NCI-H526 treated with DMSO at 0.1 percent for 48 hours (cell line): ENCODE results near the gene TRIM37.
"Not testable (repeated sequence)": the region's sequence is repeated elsewhere in the genome, so short reads cannot be mapped to it uniquely, and the experiment has no call there.

Source experiments
- DNase-seq: peaks from one replicate; lab custom pipeline; 2025; lab: John Stamatoyannopoulos, UW

Gene TRIM37

DNA sequence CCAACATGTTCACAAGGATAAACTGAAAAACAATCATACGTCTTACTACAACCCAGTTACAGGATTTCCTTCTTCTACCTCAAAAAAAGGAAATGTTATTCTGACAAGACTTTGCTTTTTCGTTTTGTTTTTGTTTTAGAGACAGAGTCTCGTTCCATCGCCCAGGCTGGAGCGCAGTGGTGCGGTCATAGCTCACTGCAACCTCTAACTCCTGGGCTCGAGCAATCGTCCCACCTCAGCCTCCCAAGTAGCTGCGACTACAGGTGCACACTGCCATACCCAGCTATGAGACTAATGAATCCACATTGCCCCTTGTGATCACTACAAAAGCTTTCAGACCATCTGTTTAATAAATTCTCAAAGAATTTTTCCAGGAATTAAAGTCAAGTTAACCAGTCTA is 8.8 kb upstream of the TRIM37 start:
- DNase-seq, result no peak

DNA sequence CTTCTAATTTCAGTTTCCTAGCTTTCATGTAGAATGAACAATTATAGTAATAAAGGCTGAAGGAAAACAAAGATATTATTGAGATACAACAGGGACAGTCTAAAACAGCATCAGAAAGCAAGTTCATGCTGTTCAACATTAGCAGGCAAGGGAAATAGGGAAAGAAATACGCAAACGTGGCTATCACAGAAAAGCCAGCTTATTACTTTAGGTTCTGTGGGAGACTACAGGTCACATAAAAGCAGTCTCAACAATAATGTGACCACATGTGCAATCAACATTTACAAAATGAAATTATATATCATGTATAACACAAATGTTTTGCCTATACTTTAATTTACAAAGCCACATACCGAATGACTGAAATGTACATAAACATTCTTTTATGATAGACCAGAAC is 4.9 kb upstream of the TRIM37 start:
- no peak for DNase-seq

DNA sequence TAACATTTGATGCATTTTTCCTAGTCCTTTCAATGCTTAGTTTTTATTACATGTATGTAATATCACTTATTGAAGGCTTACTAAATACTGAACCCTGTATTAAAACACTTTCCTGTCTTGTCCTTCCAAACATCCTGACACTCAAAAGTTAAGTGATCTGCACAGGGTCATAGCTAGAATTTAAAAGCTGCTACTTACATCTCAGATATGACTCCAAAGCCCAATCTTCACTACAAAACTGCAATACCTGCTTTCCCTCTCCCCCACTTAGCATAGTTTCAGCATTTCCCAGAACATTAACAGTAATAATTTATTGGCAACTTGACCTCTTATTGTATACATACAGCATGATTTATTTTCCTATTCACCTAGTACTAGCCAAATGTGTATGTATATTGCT is 4.3 kb upstream of the TRIM37 start:
- no peak for DNase-seq

- DNase-seq, result no peak
Observed at GRCh38 chr17:59108400-59109102, 1.9 kb upstream of the TRIM37 start.

DNA sequence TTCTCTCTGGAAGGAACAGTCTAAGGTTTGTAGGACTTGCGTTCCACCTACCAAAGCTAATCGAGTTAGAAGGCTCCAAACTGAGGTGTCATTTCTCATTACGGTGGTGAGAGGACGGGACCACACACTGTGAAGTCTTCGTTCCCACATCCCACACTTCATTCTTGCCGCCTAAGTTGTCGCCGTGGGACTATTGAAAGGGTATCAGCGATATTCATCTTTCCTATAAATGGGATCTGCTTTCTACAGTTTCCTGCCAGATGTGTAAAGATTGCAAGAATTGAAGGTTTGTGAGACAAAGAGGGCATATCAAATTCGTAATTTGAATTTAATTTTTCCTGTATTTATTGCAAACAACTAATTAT is 608 bp upstream of the TRIM37 start:
- no peak for DNase-seq

GRCh38 chr17:59105852-59106462 is 723 bp downstream of the TRIM37 start:
- peak; percentile 54 for DNase-seq

DNA sequence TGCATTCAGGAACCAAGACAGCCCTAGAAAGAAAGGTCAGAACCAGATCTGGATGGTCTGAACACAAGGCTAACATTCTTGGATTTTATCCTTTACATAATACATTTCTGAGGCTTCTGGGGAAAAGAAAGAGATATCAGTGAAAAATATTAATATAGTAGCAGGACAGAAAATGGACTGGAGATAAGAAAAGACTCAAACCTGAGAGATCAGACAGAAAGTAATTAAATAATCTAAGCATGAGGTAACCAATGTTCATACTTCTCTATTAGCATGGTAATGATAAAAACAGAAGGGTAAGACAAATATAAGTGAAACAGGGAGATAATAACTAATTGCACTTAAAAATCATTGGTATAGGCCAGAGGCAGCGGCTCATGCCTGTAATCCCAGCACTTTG is 5.5 kb downstream of the TRIM37 start:
- DNase-seq, result no peak

- DNase-seq, result no peak
Observed at GRCh38 chr17:59097876-59098275, 8.8 kb downstream of the TRIM37 start.

GRCh38 chr17:59094861-59095530 is 11.7 kb downstream of the TRIM37 start:
- no peak for DNase-seq

DNA sequence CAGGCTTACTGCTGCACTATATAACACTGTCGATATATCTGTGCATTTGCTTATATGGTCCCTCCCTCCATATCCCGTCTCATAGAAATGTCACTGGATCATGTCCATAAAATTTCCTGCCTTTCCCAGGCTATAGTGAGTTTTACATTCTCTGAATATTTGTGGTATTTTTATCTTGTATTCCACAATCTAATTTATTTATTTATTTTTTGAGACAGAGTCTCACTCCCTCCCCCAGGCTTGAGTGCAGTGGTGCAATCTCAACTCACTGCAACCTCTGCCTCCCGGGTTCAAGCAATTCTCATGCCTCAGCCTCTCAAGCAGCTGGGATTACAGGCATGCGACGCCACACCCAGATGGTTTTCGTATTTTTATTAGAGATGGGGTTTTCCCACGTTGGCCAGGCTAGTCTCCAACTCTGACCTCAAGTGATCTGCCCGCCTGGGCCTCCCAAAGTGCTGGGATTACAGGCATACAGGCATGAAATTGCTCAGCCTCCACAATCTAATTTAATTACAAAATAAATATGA is 12.9 kb downstream of the TRIM37 start:
- DNase-seq, result no peak

- DNase-seq, result no peak
Observed at GRCh38 chr17:59093145-59093701, 13.5 kb downstream of the TRIM37 start.

DNA sequence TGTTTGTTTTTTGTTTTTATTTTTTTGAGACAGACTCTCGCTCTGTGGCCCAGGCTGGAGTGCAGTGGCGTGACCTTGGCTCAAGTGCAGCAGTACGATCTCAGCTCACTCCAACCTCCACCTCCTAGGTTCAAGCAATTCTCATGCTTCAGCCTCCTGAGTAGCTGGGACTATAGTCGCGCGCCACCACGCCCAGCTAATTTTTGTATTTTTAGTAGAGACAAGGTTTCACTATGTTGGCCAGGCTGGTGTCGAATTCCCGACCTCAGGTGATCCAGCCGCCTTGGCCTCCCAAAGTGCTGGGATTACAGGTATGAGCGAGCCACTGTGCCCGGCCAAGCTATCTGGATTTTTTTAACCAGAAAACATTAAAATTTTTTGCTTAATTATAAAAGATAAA is 16.1 kb downstream of the TRIM37 start:
- not testable (repeated sequence) for DNase-seq

DNA sequence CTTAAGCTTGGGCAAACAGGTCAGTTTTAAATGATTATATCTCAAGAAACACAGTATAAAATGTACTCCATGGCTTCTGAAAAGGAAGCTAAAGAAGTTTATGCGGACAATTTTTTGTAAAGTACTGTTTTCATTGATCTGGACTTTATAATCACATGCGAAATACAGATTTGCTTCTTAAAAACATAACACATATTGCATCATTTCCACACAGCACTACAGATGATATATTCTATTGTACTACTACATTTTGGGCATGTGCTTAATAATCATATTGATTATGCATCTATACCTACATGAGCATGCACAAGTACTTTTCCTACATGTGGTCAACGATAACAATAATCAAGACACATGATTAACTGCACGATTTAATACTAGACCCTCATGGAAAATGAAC is 22.5 kb downstream of the TRIM37 start:
- no peak for DNase-seq

DNA sequence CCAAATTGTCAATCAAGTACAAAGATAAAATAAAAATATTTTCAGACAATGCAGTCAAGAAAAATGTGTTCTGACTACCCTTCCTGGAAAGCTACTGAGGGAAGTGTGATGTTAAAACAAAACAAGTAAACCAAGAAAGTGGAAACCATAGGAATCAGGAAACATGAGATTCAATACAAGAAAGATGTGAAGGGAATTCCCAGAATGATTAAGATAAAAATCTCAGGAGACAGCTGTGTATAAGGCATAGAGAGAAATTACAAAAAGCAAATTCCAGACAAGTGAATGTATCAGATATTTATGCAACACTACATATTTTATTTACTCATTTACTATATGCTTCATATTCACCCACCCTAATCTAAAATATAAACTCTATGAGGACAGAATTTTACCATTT is 32.2 kb downstream of the TRIM37 start:
- DNase-seq, result no peak

- DNase-seq, result no peak
Observed at GRCh38 chr17:59073972-59074371, 32.7 kb downstream of the TRIM37 start.

DNA sequence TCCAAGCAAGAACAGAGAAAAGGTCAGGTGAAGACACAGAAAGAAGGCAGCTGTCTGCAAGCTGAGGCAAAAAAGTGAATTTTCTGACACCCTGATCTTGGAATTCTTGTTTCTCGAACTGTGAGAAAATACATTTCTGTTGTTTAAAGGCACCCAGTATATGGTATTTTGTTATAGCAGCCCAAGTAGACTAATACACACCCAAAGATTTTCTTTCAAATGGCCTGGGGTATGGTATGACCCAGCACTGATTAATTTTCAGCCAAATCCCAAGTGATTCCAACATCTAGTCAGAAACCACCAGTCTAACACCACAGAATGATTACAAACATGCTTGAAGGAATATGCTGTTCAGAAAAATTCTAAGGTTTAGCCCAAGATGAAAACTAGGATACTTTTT is 36.8 kb downstream of the TRIM37 start:
- DNase-seq, result no peak

- no peak for DNase-seq
Observed at GRCh38 chr17:59067756-59068155, 38.9 kb downstream of the TRIM37 start.

DNA sequence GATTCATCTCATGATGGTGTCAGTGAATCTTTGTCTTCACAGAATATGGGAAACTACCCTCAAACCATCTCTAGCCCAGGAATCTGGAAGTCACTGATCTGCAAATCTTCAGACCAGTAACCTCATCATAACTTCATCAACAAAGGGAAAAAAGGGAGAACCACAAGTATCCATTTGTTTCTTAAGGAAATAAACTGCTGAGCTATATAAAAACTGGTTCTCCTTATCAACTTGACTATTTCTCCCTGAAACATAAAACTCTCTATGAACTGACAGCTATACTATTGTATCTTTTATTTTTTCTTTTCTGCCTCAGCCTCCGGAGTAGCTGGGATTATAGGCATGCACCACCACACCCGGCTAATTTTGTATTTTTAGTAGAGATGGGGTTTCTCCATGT is 39.3 kb downstream of the TRIM37 start:
- DNase-seq, result no peak

- no peak for DNase-seq
Observed at GRCh38 chr17:59062509-59062908, 44.2 kb downstream of the TRIM37 start.

GRCh38 chr17:59056857-59057256 is 49.8 kb downstream of the TRIM37 start:
- DNase-seq, result no peak

DNA sequence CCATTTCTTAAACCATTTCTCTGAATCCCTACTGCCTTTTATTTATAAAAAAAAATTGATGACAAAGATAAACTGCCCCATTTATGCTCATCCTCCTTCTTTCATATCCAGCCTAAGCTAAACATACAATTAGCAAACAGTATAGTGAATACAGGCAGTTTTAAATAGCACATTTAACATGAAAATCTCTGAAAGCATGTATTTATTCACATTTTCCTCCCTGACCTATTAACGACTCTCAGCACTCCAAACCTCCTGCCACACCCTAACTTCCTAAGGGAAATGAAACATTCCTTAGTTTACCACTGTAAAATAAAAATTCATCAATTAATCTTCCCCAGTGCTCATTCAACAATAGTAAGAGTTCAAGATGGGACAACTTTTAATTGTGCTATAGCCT is 56.9 kb downstream of the TRIM37 start:
- DNase-seq, result no peak

GRCh38 chr17:59047616-59048015 is 59.1 kb downstream of the TRIM37 start:
- no peak for DNase-seq

DNA sequence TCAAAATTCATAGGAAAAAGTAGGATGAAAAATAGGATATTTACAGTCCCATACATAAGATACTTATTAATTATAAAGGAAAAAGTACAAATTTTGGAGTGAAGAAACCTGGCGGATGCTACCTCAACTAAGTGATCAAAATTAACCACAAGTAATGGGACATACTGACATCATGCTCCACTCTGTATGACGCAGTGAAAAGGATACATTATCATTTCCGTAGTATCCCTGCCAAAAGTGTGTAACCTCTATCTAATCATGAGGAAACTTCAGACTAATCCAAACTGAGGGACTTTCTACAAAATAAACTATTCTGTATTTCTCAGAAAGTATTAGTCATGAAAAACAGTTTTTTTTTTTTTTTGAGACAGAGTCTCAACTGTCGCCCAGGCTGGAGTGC is 60.5 kb downstream of the TRIM37 start:
- DNase-seq, result no peak
